Cardiac fibroblast (primary cell): ENCODE results near the gene SLIT3.

ENCODE experiments used
- DNase-seq, 2 donors: peaks; one replicate each; pipeline versions ENCODE4 v3.0.0 to v3.0.0-alpha.2; 2010; ENCODE audit warnings: low read depth in 2 of 2
- H3K4me3 ChIP-seq, 2 donors: replicated peaks in 1 of 2; 1 replicate in 1 of 2; 2 replicates in 1 of 2; pipeline ENCODE4 v1.5.1; 2011; ENCODE audit warnings: low read depth in 2 of 2, low read length in 2 of 2, mild to moderate bottlenecking in 2 of 2, moderate library complexity in 1 of 2
- CTCF ChIP-seq: IDR thresholded peaks from one replicate; pipeline ENCODE4 v1.5.1; 2011; ENCODE audit warnings: low read depth, mild to moderate bottlenecking, low read length, inconsistent platforms

The SLIT3 gene

GRCh38 chr5:168788786-168789185, 512.2 kb downstream of the SLIT3 start:
- H3K4me3 ChIP-seq: no peak overlapping the region
- TF ChIP-seq CTCF: no peak
- DNase-seq: no peak

GRCh38 chr5:168788107-168788506, 512.8 kb downstream of the SLIT3 start:
- no peak overlapping the region for H3K4me3 ChIP-seq
- no peak for TF ChIP-seq CTCF
- DNase-seq: no peak

GRCh38 chr5:168786147-168786546, 514.8 kb downstream of the SLIT3 start:
- H3K4me3 ChIP-seq: no peak overlapping the region
- no peak for TF ChIP-seq CTCF
- no peak for DNase-seq

GRCh38 chr5:168784454-168784853, 516.5 kb downstream of the SLIT3 start:
- no peak for TF ChIP-seq CTCF
- DNase-seq: no peak
- no peak overlapping the region for H3K4me3 ChIP-seq

GRCh38 chr5:168781941-168782571, 518.9 kb downstream of the SLIT3 start:
- no peak for TF ChIP-seq CTCF
- no peak for DNase-seq

GRCh38 chr5:168780888-168781287, 520.1 kb downstream of the SLIT3 start:
- no peak for TF ChIP-seq CTCF
- no peak overlapping the region for H3K4me3 ChIP-seq
- DNase-seq: no peak

More at GRCh38 chr5:168781941-168782571, 518.9 kb downstream of the SLIT3 start:
- no peak overlapping the region for H3K4me3 ChIP-seq

GRCh38 chr5:168779333-168779732, 521.6 kb downstream of the SLIT3 start:
- no peak overlapping the region for H3K4me3 ChIP-seq
- no peak for TF ChIP-seq CTCF
- no peak for DNase-seq
